NCI-H2107 treated with DMSO at 0.1 percent for 48 hours (cell line): Measurements from ENCODE around the gene PLPPR2.
"Not testable (repeated sequence)": the region's sequence is repeated elsewhere in the genome, so short reads cannot be mapped to it uniquely, and the experiment has no call there.

Experiments
- DNase-seq: peaks from one replicate; lab custom pipeline; 2025; ENCODE audit not compliant: unreplicated experiment; lab: John Stamatoyannopoulos, UW

PLPPR2 gene

GRCh38 chr19:11355160-11356073, at the start of gene PLPPR2:
TSS of gene PLPPR2 (plus strand) at chr19:11355432. CDS start at chr19:11357674, 2,242 bp downstream.
- no peak for DNase-seq

GRCh38 chr19:11306337-11306736, 48.9 kb upstream of the PLPPR2 start:
- no peak for DNase-seq

DNA sequence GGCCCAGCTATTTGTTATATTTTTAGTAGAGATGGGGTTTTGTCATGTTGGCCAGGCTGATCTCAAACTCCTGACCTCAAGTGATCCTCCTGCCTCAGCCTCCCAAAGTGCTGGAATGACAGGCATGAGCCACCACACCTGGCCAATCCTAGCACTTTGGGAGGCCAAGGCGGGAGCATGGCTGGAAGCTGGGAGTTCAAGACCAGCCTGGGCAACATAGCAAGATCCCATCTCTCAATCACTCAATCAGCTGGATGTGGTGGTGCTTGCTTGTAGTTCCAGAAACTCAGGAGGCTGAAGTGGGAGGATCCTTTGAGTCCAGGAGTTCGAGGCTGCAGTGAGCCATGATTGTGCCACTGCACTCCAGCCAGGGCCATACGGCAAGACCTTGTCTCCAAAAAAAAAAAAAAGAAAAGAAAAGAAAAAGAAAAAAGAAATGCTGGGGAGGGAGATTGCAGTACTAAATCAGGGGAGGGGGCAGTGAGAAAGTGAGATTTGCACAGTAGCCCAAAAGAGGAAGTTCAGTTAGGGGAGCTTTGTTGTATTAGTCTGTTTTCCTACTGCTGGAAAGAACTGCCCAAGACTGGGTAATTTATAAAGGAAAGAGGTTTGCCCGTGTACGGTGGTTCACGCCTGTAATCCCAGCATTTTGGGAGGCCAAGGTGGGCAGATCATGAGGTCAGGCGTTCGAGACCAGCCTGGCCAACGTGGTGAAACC, 34.8 kb upstream of the PLPPR2 start:
- DNase-seq, result not testable (repeated sequence)

DNA sequence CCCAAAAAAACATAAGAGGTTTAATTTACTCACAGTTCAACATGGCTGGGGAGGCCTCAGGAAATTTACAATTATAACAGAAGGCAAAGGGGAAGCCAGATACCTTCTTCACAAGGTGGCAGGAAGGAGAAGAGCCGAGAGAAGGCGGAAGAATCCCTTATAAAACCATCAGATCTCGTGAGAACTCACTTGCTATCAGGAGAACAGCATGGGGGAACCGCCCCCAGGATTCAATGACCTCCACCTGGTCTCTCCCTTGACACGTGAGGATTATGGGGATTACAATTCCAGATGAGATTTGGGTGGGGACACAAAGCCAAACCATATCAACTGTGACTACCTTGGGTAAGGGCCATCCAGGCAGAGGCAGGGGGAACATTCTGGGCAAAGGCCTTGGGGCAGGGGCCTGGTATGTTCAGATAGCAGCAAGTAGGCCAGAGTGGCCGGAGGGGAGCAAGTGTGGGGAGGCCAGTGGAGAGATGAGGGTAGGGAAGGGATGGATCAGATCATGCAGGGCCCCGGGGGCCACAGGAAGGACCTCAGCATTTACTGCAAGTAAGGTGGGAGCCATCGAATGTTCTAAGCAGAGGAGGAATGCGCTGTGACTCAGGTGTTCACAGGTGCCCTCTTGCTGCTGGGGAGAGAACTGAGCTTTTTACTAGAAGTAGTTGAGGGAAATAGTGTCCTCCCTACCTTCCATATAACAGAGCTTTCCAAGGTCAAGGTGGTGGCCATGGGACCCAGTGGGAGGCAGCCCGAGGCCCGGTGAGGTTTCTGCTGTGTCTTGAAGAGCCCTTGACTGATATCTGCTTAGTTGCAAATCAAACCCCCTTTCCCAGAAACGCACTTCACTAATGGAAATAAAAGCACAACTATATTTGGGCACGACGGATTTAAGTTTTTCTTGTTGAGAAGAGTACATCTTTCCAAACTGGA, 33.8 kb upstream of the PLPPR2 start:
- DNase-seq, result no peak

GRCh38 chr19:11322269-11323024, 32.8 kb upstream of the PLPPR2 start:
- DNase-seq, result no peak

GRCh38 chr19:11323601-11324078, 31.6 kb upstream of the PLPPR2 start:
- DNase-seq, result no peak

DNA sequence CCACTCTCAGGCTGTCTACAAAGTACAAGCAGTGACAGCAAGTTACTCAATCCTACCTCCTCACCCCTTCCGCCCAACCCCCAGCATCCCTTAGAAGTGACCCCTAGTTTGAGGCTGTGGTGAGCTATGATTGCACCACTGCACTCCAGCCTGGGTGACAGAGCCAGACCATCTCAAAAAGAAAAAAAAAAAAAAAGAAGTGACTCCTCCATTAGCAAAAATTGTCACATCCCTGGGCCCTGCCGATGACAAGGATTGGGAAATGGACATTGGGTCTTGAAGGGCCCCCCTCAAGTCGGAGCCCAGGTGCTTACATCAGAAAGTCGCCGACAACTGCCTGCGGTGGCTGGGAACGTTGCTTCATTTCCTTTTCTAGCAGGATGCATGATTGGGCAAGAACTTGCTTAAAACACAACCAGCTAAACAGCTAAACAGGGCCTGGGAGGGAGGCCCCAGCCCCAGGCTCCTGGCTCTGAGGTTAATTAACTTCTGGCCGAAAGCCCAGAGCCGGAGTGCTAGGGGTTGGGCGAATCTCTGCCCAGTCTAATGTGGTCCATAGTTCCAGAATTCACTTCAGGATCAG, 31.1 kb upstream of the PLPPR2 start:
- peak; percentile 60 for DNase-seq

- DNase-seq, result no peak
These were observed 30.4 kb upstream of the PLPPR2 start for GRCh38 chr19:11324748-11325389.

- no peak for DNase-seq
These were observed 29.7 kb upstream of the PLPPR2 start for GRCh38 chr19:11325544-11325943.

DNA sequence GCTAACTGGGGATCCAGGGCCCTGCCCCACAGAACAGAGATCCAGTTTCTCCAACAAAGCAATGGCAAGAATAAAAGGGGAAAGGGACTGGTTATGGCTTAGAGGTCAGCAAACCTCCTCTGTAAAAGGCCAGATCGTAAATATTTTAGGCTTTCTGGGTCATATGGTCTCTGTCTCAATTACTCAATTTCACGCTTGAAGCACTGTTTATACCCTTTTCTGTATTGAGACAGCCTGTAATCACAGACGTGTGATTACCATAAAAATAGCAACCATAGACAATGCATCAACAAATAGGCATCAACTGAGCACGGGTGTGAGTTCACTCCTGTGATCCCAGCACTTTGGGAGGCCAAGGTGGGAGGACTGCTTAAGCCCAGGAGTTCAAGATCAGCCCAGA, 25.1 kb upstream of the PLPPR2 start:
- no peak for DNase-seq

- no peak for DNase-seq
These were observed 23.7 kb upstream of the PLPPR2 start for GRCh38 chr19:11331502-11331901.

DNA sequence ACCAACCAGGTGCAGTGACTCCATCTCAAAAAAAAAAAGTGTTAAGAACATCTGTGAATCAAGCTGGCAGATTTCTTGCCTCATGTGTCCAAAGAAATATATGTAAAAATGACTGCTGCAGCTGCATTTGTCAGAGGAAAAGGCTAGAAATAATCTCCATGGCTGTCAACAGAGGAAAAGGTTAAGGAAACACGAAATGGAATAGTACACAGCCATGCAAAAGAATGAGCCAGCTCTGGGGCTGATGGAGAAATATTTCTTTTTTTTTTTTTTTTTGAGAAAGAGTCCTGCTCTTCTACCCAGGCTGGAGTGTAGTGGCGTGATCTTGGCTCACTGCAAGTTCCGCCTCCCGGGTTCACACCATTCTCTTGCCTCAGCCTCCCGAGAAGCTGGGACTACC, 22.4 kb upstream of the PLPPR2 start:
- DNase-seq, result no peak

DNA sequence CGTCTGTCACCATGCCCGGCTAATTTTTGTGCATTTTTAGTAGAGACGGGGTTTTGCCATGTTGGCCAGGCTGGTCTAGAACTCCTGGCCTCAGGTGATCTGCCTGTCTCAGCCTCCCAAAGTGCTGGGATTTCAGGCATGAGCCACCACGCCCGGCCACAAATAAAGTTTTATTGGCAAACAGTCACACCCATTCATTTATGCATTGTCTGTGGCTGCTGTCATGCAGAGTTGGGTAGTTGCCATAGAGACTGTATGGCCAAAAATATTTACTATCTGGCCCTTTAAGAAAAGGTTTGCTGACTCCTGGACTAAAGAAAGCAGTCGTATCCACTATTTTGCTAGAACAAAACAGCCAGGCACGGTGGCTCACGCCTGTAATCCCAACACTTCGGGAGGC, 21.4 kb upstream of the PLPPR2 start:
- DNase-seq, result not testable (repeated sequence)

DNA sequence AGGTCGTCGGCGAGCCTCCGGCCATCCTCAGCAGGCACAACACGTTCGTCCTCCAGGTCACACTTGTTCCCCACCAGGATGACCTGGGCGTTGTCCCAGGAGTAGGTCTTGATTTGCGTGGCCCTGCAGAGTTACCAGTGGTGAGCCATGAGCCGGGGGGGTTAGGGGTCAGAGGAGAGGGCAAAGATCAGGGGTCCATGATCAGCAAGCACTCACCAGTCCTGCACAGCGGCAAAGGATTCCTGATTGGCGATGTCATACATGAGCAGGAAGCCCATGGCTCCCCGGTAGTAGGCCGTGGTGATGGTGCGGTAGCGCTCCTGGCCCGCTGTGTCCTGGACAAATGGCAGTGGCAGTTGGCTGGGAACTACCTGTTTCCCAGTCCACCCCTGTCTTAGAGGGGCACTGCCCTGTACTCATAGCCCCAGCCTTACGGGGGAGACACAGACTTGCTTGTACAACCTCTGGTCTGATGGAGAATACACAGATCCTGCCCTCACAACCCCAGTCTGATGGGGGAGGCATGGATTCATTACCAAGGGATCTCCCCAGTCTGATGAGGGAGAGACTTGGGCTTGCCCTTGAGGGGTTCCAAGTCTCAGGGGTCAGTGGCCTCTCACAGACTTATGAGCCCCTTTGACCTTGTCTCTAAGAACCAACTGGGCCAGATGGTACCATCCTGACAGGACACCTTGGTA, 19.6 kb upstream of the PLPPR2 start:
- no peak for DNase-seq

DNA sequence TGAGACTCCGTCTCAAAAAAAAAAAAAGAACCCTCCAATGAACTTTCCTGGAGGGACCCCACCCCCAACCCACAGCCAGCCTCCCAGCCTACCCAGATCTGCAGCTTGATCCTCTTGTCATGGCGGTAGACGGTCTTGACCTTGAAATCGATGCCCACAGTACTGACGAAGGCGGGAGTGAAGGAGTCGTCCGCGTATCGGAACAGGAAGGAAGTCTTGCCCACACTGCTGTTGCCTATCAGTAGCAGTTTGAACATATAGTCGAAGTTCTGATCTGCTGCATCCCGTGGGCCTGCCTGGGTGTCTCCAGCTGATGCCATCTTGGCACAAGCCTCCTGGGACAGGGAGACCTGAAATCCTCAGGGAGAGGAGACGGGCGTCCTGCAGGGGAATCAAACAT, 18.2 kb upstream of the PLPPR2 start:
- DNase-seq, result no peak

- DNase-seq, result no peak
These were observed 17.1 kb upstream of the PLPPR2 start for GRCh38 chr19:11338121-11338520.

GRCh38 chr19:11338569-11339253, 16.5 kb upstream of the PLPPR2 start:
- no peak for DNase-seq
